ENCODE results near the gene TLR9.

TLR9 gene

GRCh38 chr3:52203701-52204100, 21.7 kb downstream of the TLR9 start:
- TF ChIP-seq RAD21 (IDR thresholded peaks at IDR 0.05; ENCODE audit: low read depth) (no peak), FOXM1 (IDR thresholded peaks at IDR 0.05; ENCODE audit: borderline replicate concordance, low read depth) (no peak), TCF12 (IDR thresholded peaks at IDR 0.05; ENCODE audit: low read depth) (no peak), CEBPB (IDR thresholded peaks at IDR 0.05) (no peak), MAX (IDR thresholded peaks at IDR 0.05) (no peak), EP300 (IDR thresholded peaks at IDR 0.05; ENCODE audit: borderline replicate concordance) (no peak), EGR1 (IDR thresholded peaks at IDR 0.05) (no peak), ZBTB7A (IDR thresholded peaks at IDR 0.05; ENCODE audit: low read depth) (no peak), TEAD4 (IDR thresholded peaks at IDR 0.05) (no peak), TAF1 (IDR thresholded peaks at IDR 0.05; ENCODE audit: low read depth) (no peak), NFIC (IDR thresholded peaks at IDR 0.05) (no peak), YY1 (IDR thresholded peaks at IDR 0.05; ENCODE audit: low read depth) (no peak), CREB1 (IDR thresholded peaks at IDR 0.05; ENCODE audit: low read depth) (no peak)
- TF ChIP-seq, protein P1, sequence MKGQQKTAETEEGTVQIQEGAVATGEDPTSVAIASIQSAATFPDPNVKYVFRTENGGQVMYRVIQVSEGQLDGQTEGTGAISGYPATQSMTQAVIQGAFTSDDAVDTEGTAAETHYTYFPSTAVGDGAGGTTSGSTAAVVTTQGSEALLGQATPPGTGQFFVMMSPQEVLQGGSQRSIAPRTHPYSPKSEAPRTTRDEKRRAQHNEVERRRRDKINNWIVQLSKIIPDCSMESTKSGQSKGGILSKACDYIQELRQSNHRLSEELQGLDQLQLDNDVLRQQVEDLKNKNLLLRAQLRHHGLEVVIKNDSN (IDR thresholded peaks at IDR 0.05) = no peak
- TF ChIP-seq, protein P2, sequence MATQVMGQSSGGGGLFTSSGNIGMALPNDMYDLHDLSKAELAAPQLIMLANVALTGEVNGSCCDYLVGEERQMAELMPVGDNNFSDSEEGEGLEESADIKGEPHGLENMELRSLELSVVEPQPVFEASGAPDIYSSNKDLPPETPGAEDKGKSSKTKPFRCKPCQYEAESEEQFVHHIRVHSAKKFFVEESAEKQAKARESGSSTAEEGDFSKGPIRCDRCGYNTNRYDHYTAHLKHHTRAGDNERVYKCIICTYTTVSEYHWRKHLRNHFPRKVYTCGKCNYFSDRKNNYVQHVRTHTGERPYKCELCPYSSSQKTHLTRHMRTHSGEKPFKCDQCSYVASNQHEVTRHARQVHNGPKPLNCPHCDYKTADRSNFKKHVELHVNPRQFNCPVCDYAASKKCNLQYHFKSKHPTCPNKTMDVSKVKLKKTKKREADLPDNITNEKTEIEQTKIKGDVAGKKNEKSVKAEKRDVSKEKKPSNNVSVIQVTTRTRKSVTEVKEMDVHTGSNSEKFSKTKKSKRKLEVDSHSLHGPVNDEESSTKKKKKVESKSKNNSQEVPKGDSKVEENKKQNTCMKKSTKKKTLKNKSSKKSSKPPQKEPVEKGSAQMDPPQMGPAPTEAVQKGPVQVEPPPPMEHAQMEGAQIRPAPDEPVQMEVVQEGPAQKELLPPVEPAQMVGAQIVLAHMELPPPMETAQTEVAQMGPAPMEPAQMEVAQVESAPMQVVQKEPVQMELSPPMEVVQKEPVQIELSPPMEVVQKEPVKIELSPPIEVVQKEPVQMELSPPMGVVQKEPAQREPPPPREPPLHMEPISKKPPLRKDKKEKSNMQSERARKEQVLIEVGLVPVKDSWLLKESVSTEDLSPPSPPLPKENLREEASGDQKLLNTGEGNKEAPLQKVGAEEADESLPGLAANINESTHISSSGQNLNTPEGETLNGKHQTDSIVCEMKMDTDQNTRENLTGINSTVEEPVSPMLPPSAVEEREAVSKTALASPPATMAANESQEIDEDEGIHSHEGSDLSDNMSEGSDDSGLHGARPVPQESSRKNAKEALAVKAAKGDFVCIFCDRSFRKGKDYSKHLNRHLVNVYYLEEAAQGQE (IDR thresholded peaks at IDR 0.05; ENCODE audit: low read depth) = no peak

DNA sequence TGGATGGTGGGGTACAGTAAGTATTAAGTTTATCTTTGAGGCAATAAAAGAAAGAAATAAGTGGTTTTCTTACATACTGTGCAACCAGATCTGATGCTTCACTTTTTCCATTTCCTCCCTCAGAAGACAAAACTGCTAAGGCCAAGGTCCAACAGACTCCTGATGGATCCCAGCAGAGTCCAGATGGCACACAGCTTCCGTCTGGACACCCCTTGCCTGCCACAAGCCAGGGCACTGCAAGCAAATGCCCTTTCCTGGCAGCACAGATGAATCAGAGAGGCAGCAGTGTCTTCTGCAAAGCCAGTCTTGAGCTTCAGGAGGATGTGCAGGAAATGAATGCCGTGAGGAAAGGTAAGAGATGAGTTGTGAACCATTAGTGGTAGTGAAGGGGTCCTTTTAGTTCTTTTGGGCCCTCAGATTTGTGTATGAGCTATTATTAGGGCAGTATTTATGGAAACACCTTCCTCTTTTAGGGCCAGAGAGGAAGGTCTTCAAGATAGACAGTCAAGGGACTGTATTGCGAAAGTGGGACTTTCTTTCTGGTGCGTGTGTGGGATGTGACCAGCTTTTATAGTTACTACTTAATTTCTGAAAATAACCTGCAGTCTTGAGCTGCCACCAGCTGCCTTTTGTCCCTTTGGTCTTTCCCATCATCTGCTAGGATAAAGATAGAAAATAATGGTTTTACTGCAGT, 22.9 kb downstream of the TLR9 start:
- TF ChIP-seq RAD21 (IDR thresholded peaks at IDR 0.05; ENCODE audit: low read depth) = no peak
- TF ChIP-seq CEBPB (IDR thresholded peaks at IDR 0.05) = 0 out of 2 replicates have a peak, but pooled peaks have one; percentile 22
- no peak for TF ChIP-seq CREB1 (IDR thresholded peaks at IDR 0.05; ENCODE audit: low read depth)

GRCh38 chr3:52200981-52201679, 24.3 kb downstream of the TLR9 start:
- TF ChIP-seq CREB1 (IDR thresholded peaks at IDR 0.05; ENCODE audit: low read depth) = no peak
- no peak for TF ChIP-seq TCF12 (IDR thresholded peaks at IDR 0.05; ENCODE audit: low read depth)
- TF ChIP-seq EGR1 (IDR thresholded peaks at IDR 0.05) = no peak
- TF ChIP-seq FOXM1 (IDR thresholded peaks at IDR 0.05; ENCODE audit: borderline replicate concordance, low read depth) = no peak
- no peak for TF ChIP-seq CEBPB (IDR thresholded peaks at IDR 0.05)
- TF ChIP-seq EP300 (IDR thresholded peaks at IDR 0.05; ENCODE audit: borderline replicate concordance) = no peak
- TF ChIP-seq MAX (IDR thresholded peaks at IDR 0.05) = no peak

DNA sequence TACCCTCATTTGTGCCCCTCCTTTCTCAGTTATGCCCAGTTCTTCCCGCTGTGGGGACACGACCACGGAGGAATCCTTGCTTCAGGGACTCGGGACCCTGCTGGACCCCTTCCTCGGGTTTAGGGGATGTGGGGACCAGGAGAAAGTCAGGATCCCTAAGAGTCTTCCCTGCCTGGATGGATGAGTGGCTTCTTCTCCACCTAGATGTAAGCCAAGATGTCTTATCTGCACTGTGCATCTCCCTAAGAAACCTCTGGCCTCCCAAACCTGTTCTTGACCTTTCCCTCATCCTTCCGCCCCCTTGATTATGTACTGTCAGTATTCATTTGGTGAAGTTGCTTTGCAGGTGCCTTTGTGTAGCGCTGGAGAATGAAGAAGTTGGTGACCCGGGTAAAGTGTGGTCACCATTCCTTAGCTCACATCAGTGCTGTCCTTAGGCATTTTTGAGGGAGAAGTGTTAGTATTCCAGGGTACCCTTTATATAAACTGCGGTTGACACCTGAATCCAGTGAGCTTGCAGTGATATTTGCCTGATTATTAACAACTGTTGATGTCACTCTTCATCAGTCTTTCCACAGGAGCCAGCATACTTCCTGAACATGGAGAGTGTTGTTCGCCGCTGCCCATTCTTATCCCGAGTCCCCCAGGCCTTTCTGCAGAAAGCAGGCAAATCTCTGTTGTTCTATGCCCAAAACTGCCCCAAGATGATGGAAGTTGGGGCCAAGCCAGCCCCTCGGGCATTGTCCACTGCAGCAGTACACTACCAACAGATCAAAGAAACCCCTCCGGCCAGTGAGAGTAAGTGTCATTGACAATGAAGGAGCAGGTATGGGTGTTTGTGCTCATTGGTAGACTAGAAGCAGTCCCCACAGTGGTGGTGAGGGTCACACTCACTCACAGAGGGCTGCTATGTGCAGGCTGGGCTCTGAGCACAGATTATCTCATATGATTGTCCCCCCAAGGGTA, 26.5 kb downstream of the TLR9 start:
- no peak for TF ChIP-seq EP300 (IDR thresholded peaks at IDR 0.05; ENCODE audit: borderline replicate concordance)
- no peak for TF ChIP-seq ZBTB7A (IDR thresholded peaks at IDR 0.05; ENCODE audit: low read depth)
- no peak for TF ChIP-seq NFIC (IDR thresholded peaks at IDR 0.05)

GRCh38 chr3:52197842-52198625, 27.4 kb downstream of the TLR9 start, which contains the start of gene ALAS1:
Gene ALAS1, plus strand, starts transcription at chr3:52198160. Its CDS starts 1,082 bp downstream, at chr3:52199242.
- TF ChIP-seq TAF1 (IDR thresholded peaks at IDR 0.05; ENCODE audit: low read depth) (peak; percentile 86), NFIC (IDR thresholded peaks at IDR 0.05) (no peak), EGR1 (IDR thresholded peaks at IDR 0.05) (no peak), MAX (IDR thresholded peaks at IDR 0.05) (peak; percentile 56; the same call in 1 of the 2 replicates), RAD21 (IDR thresholded peaks at IDR 0.05; ENCODE audit: low read depth) (no peak)

DNA sequence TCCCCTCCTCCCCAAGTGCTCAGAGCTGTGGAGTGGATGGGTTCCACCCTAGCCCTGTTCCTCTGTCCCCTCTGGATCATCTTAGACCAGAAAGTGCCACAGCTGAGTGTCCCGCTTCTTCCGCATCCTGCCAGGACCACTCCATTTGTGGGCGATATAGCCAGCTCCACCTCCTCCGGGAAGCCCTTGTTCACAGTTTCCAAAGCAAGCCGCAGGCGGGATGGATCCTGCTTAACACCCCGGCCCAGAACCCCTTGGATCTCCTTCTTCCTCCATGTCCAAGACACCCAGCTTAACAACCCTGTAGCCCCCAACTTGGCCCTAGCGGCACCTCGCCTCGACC, 28.0 kb downstream of the TLR9 start:
- TF ChIP-seq EGR1 (IDR thresholded peaks at IDR 0.05) = 0 out of 2 replicates have a peak, but pooled peaks have one; percentile 27
- no peak for TF ChIP-seq RAD21 (IDR thresholded peaks at IDR 0.05; ENCODE audit: low read depth)
- no peak for TF ChIP-seq TCF12 (IDR thresholded peaks at IDR 0.05; ENCODE audit: low read depth)
- TF ChIP-seq CEBPB (IDR thresholded peaks at IDR 0.05) = no peak

DNA sequence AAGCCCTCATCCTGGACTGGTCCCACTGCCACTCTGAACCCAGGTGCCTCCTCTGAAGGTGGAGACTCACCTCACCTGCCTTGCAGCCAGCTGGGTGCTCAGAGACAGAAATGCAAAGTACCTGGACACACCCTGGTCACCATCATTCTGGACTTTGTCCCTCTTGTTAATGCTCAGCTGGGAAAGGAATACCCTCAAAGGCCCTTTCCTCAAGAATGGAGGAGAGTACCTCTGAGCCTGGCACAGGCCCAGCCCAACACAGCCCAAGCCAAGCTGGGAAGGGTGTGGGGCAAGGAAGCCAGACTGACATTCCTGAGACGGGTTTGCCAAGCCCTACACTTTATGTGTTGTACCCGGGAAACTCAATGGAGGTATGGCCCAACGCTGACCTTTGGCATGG, 28.5 kb downstream of the TLR9 start:
- TF ChIP-seq EP300 (IDR thresholded peaks at IDR 0.05; ENCODE audit: borderline replicate concordance) = no peak
- no peak for TF ChIP-seq RAD21 (IDR thresholded peaks at IDR 0.05; ENCODE audit: low read depth)
- TF ChIP-seq CREB1 (IDR thresholded peaks at IDR 0.05; ENCODE audit: low read depth) = no peak
- TF ChIP-seq MAX (IDR thresholded peaks at IDR 0.05) = no peak
- no peak for TF ChIP-seq TAF1 (IDR thresholded peaks at IDR 0.05; ENCODE audit: low read depth)
- no peak for TF ChIP-seq TEAD4 (IDR thresholded peaks at IDR 0.05)
- no peak for TF ChIP-seq NFIC (IDR thresholded peaks at IDR 0.05)
- TF ChIP-seq FOXM1 (IDR thresholded peaks at IDR 0.05; ENCODE audit: borderline replicate concordance, low read depth) = no peak
- TF ChIP-seq, protein P1 (IDR thresholded peaks at IDR 0.05) = no peak
- no peak for TF ChIP-seq YY1 (IDR thresholded peaks at IDR 0.05; ENCODE audit: low read depth)
- no peak for TF ChIP-seq ZBTB7A (IDR thresholded peaks at IDR 0.05; ENCODE audit: low read depth)
- TF ChIP-seq CEBPB (IDR thresholded peaks at IDR 0.05) = no peak

All from Ishikawa (cell line).